A673 (cell line): ENCODE results near the gene SLAIN2. TPM values are rescaled to one million over a fixed set of nuclear protein-coding genes. Genes with fewer than 3 reads are reported as not detected.

Experiments used
- BruUV-seq: library from RNA; stranded (reverse); fragments of 400-500 nt; replicated peaks from 2 replicates; lab custom pipeline; 2021; lab: Mats Ljungman, UMichigan
- CTCF ChIA-PET: fragments of 300-600 bp; sonication (Branson Sonifier 250); formaldehyde crosslinking; loops from one replicate; lab custom pipeline; 2022; ENCODE audit warnings: antibody characterized with exemption; lab: Charles Lee
- POLR2A ChIA-PET: fragments of 300-600 bp; sonication (Branson Sonifier 250); formaldehyde crosslinking; loops from one replicate; lab custom pipeline; 2022; ENCODE audit warnings: antibody characterized with exemption; ENCODE audit not compliant: low non-redundant PET; lab: Charles Lee
- DNase-seq: peaks from one replicate; pipeline ENCODE4 v3.0.0-alpha.2; 2015; ENCODE audit warnings: low spot score
- H3K27ac ChIP-seq: fragments of 200-600 bp; sonication (generic); 2 replicates; pipeline ENCODE4 v1.5.1; 2016; ENCODE audit warnings: mixed run types, low read depth, mild to moderate bottlenecking, mixed read lengths, antibody characterized with exemption, low read length; ENCODE audit not compliant: poor library complexity, severe bottlenecking
- H3K27me3 ChIP-seq: fragments of 200-600 bp; sonication (generic); replicated peaks from 2 replicates; pipeline ENCODE4 v1.6.1; 2017; ENCODE audit warnings: mixed run types, low read depth, mild to moderate bottlenecking, mixed read lengths, antibody characterized with exemption, low read length; ENCODE audit not compliant: insufficient read depth, poor library complexity
- H3K36me3 ChIP-seq: fragments of 200-600 bp; sonication (generic); 2 replicates; pipeline ENCODE4 v1.6.1; 2016; ENCODE audit warnings: mixed run types, mild to moderate bottlenecking, mixed read lengths, antibody characterized with exemption, low read length; ENCODE audit not compliant: insufficient read depth, poor library complexity, severe bottlenecking
- H3K4me1 ChIP-seq: fragments of 200-600 bp; sonication (generic); 2 replicates; pipeline ENCODE4 v1.6.1; 2017; ENCODE audit warnings: mixed run types, mild to moderate bottlenecking, mixed read lengths, antibody characterized with exemption, low read length; ENCODE audit not compliant: insufficient read depth, poor library complexity, severe bottlenecking
- H3K4me3 ChIP-seq: fragments of 200-600 bp; sonication (generic); 2 replicates; pipeline ENCODE4 v1.5.1; 2016; ENCODE audit warnings: low read depth, mixed run types, mild to moderate bottlenecking, mixed read lengths, low read length; ENCODE audit not compliant: poor library complexity, severe bottlenecking
- H3K9me3 ChIP-seq: fragments of 200-600 bp; sonication (generic); 2 replicates; pipeline ENCODE4 v1.6.1; 2016; ENCODE audit warnings: mixed run types, low read depth, mild to moderate bottlenecking, mixed read lengths, antibody characterized with exemption, low read length; ENCODE audit not compliant: poor library complexity, severe bottlenecking
- CTCF ChIP-seq: fragments of 300-800, 200-600 bp; sonication (generic); conservative IDR thresholded peaks from 2 replicates; pipeline ENCODE4 v1.5.1; 2017; ENCODE audit warnings: low read depth, mild to moderate bottlenecking, antibody characterized with exemption, low read length, moderate library complexity, mixed read lengths
- EZH2 ChIP-seq: fragments of 200-600 bp; sonication (generic); IDR thresholded peaks from 2 replicates; pipeline ENCODE4 v1.6.1; 2017; ENCODE audit warnings: borderline replicate concordance, low read depth, mild to moderate bottlenecking, mixed read lengths, antibody characterized with exemption, low read length; ENCODE audit not compliant: poor library complexity, severe bottlenecking
- intact Hi-C: fragments of 100-400 bp; cut with micrococcal nuclease; formaldehyde crosslinking; loops from one replicate; pipeline ENCODE4 v1.10.0; 2022; ENCODE audit not compliant: unreplicated experiment
- total RNA-seq: library from RNA; stranded (reverse); gene quantifications from 2 replicates; pipeline ENCODE4 v1.2.3, GENCODE V29; 2021

The SLAIN2 gene
- total RNA-seq, 1 experiment from 2014 or later = 74.0 TPM

GRCh38 chr4:48360285-48361011 lies 19.1 kb downstream of the SLAIN2 start:
- Histone ChIP-seq H3K9me3 (no peaks in the 10 kb centered on the region), H3K4me1 (peaks cover 15% of the 10 kb centered on the region), H3K36me3 (no peaks in the 10 kb centered on the region), H3K27me3 (no peaks in the 10 kb centered on the region), H3K27ac (peak overlapping the region; percentile 44), H3K4me3 (no peak overlapping the region)
- POLR2A ChIA-PET = no interaction called here
- no TSS peak for BruUV-seq
- TF ChIP-seq CTCF = no peak
- TF ChIP-seq EZH2 = no peak
- intact Hi-C loops = no loop called here
- DNase-seq = peak; percentile 66
- CTCF ChIA-PET = no interaction called here

GRCh38 chr4:48361012-48361400 lies 19.7 kb downstream of the SLAIN2 start:
- POLR2A ChIA-PET = no interaction called here
- no peak for TF ChIP-seq CTCF
- no peak for TF ChIP-seq EZH2
- DNase-seq = no peak
- Histone ChIP-seq H3K9me3 (no peaks in the 10 kb centered on the region), H3K27ac (peak overlapping the region; percentile 9), H3K4me3 (no peak overlapping the region), H3K36me3 (no peaks in the 10 kb centered on the region), H3K4me1 (peaks cover 15% of the 10 kb centered on the region), H3K27me3 (no peaks in the 10 kb centered on the region)
- intact Hi-C loops = no loop called here
- no TSS peak for BruUV-seq
- CTCF ChIA-PET = no interaction called here

- ChIA-PET POLR2A (no interaction called here), CTCF (no interaction called here)
- no peak overlapping the region for H3K27ac ChIP-seq
- no peak for DNase-seq
- H3K4me3 ChIP-seq = no peak overlapping the region
- intact Hi-C loops = no loop called here
- H3K36me3 ChIP-seq = no peaks in the 10 kb centered on the region
- no peaks in the 10 kb centered on the region for H3K9me3 ChIP-seq
- no TSS peak for BruUV-seq
- peaks cover 28% of the 10 kb centered on the region for H3K4me1 ChIP-seq
- no peaks in the 10 kb centered on the region for H3K27me3 ChIP-seq
- no peak for TF ChIP-seq CTCF
- TF ChIP-seq EZH2 = no peak
Measured at GRCh38 chr4:48366611-48367010, 25.3 kb downstream of the SLAIN2 start.
